ENCODE measurements around the gene NSUN5.
"Not testable (repeated sequence)": the region's sequence is repeated elsewhere in the genome, so short reads cannot be mapped to it uniquely, and the experiment has no call there.

NSUN5 gene

DNA sequence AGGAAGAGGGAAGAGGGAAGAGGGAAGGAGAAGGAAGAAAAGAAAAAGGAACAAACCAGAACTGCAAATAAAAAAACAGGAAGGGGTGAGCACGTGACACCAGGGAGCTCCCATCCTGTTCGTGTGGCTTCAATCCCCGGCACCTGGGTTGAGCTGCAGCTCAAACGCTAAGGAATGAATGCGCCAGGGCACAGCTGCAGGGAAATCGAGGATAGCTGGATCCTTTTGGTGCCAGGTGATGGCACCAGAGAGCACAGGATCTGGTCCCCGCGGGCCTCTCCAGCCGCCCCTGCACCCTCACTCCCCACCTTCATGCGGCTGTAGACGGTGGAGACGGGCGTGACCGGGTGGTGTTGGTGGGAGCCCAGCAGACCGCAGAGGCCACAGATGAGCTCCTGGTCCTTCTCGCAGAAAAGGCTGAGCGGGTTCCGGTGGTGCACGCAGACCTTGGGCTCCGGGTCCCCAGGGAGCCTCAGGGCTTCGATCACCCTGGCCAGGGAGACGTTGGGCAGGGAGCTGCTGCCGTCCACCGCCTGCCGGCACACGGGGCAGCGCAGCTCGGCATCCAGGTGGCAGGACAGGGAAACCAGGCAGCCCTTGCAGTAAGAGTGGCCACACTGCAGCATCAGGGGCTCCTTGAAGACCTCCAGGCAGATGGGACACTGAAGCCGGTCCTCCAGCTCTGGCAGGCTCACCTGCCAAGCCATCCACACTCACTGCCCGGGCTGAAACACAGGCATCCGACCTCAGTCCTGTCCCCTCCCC, 15.6 kb upstream of the NSUN5 start:
- H3K27ac ChIP-seq, result peak overlapping the region; percentile 32; the same call in 1 of the 2 replicates
- TF ChIP-seq, protein P1, sequence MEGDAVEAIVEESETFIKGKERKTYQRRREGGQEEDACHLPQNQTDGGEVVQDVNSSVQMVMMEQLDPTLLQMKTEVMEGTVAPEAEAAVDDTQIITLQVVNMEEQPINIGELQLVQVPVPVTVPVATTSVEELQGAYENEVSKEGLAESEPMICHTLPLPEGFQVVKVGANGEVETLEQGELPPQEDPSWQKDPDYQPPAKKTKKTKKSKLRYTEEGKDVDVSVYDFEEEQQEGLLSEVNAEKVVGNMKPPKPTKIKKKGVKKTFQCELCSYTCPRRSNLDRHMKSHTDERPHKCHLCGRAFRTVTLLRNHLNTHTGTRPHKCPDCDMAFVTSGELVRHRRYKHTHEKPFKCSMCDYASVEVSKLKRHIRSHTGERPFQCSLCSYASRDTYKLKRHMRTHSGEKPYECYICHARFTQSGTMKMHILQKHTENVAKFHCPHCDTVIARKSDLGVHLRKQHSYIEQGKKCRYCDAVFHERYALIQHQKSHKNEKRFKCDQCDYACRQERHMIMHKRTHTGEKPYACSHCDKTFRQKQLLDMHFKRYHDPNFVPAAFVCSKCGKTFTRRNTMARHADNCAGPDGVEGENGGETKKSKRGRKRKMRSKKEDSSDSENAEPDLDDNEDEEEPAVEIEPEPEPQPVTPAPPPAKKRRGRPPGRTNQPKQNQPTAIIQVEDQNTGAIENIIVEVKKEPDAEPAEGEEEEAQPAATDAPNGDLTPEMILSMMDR (conservative IDR thresholded peaks at IDR 0.05), result peak; percentile 71

DNA sequence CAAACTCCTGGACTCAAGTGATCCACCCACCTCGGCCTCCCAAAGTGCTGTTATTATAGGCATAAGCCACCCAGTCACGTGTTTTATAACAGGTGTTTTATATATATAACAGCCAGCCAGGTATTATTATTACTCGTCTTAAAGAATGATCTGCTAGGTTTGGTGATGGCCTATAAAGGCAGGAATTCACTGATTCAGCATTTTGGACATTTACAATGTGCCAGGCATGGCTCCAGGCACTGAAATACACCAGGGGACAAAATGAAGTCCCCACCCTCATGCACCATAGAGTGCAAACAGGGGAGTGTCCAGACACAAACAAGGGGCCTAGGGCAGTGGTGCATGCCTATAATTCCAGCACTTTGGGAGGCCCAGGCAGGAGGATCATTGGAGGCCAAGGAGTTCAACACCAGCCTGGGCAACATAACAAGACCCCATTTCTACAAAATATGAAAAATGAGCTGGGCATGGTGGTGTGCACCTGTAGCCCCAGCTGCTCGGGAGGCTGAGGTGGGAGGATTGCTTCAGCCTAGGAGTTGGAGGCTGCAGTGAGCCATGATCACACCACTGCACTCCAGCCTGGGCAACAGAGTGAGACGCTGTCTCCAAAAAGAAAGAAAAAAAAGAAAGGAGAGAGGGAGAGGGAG, 14.9 kb upstream of the NSUN5 start:
- H3K27ac ChIP-seq, result peak overlapping the region; percentile 32; the same call in 1 of the 2 replicates

DNA sequence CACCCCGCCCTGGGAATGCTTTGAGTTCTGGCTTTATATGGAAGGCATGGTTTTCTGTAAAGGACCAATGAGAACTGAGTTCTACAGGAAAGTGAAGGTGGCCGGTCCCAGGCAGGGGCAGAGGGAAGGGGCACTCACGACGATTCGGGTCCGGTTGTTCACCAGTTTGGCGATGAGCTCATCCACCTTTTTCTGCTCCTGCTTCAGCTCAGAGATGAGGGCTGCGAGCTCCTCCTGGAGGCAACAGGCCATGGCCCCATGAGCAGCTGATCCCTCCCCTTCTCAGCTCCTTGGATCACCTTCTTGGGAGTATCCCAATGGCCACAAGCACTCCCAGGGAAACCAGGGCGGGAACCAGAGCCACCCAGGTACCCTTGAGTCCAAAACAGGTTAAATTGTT, 11.4 kb upstream of the NSUN5 start:
- H3K27ac ChIP-seq, result not testable (repeated sequence)

DNA sequence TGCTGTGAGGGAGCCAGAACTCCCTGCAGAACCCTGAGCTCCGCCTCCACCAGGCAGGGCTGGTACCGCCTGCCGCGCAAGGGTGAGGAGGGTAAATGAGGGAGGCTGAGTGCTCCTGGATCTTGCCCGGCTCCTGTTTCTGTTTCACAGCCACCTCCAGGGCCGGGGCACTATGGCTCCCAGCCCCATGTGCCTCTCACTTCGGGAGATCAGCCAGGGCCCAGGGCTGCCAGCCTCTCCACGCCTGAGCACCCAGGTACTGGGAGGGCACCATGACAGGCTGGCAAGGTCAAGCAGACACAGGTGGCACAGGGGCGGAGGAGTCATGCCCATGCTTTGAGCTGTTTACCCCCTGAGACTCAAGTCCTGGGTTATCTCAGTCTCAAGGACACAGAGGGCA, 10.9 kb upstream of the NSUN5 start:
- not testable (repeated sequence) for H3K27ac ChIP-seq

DNA sequence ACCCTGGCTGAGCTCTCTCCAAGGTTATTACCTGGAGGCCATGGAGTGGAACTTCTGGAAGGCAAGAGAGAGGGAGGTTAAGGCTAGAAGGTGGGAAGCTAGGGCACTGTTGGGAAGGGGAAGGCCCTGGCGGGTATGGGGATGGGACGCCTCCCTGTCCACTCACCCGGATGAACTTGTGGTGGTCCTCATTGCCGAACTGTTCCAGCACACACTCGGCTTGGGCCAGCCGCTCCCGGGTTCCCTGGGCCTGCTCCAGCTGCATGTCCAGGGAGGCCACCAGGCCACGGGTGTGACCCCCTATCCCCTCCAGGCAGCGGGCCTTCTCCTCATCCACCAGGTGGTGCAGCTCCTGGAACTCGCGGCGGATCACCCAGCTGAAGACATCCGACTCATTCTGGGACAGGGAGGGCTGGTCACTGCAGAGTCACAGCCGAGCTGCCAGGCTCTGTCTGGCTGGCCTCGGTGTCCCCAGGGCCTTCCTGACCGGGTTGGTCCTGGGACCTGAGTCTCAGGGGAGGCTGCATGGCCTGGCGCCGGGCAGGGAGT, 10.1 kb upstream of the NSUN5 start:
- not testable (repeated sequence) for H3K27ac ChIP-seq

DNA sequence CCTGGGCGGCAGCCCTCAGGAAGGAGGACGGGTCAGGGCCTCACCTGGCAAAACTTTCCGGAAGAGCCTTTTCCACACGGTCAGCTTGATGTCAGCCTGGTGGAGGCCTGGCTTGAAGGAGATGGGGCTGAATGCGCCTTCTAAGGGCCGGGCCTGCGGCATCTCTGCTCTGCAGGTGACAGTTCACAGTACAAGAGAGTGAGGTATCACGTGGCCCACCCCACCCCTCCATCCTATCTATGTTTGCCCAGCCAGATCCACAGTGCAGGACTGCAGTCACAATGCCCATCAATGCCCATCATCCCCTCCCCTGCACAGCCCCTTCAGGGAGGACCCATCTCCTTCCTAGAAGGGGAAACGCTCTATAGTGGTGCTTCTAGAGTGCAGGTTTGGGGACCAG, 7.9 kb upstream of the NSUN5 start:
- TF ChIP-seq, protein P1 (conservative IDR thresholded peaks at IDR 0.05), result no peak
- H3K27ac ChIP-seq, result no peak overlapping the region

DNA sequence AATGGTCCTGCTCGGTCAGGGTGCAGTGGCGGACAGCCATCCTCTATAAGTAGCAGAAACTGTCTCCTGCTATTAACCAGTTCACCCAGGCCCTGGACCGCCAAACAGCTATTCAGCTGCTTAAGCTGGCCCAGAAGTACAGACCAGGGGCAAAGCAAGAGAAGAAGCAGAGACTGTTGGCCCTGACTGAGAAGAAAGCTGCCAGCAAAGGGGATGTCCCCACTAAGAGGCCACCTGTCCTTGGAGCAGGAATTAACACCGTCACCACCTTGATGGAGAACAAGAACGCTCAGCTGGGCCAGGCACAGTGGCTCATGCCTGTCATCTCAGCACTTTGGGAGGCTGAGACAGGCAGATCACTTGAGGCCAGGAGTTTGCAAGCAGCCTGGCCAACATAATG, 5.6 kb upstream of the NSUN5 start:
- no peak overlapping the region for H3K27ac ChIP-seq
- TF ChIP-seq, protein P1 (conservative IDR thresholded peaks at IDR 0.05), result no peak

DNA sequence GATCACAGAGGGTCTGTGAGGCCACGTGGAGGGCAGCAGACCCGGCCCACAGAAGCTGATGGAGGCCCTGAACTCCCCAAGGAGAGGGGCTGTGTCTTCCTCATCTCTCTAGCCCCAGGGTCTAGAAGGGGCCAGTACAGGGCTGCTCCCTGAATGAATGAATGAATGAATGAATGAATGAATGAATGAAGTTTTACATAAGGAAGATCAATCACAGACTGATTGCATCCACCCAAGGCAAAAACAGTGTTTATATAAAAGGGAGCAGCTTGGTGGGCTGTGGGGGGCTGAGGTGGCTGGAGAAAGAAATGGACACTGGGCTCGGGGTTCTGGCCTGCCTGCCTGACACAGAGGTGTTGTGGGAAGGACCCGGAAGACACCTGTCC, 4.9 kb upstream of the NSUN5 start:
- no peak overlapping the region for H3K27ac ChIP-seq
- TF ChIP-seq, protein P1 (conservative IDR thresholded peaks at IDR 0.05), result no peak

DNA sequence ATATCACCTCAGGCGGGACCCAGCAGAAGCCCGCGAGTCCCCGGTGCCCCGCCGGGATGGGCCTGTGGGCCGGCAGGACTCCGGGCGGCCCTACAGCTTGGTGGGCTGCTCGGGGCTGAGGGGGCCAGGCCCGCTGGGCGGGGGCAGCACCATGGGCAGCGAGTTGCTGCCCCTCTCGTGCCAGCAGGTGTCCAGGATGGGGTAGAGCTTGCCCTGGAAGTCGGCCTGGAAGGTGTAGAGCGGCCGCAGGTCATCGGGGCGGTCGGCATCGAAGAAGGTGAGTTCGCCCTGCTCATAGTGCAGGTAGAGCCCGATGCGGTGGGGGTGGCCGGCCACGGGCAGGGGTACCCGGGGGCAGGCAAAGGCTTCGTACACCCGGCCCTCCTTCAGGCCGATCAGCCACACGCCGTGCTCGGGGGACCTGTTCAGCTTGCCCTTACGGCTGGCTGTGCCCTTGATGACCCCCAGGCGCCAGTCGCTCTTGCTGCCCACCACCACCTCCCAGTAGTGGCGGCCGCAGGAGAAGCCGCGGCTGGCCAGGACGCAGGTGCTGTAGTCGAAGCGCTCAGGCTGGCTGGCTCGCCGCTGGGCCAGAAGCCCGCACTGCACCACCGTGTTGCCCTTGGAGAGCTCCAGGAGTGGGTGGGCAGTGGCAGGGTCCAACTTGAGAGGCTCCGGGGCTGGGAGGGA, 4.3 kb upstream of the NSUN5 start:
- TF ChIP-seq, protein P1 (conservative IDR thresholded peaks at IDR 0.05), result no peak
- no peak overlapping the region for H3K27ac ChIP-seq

DNA sequence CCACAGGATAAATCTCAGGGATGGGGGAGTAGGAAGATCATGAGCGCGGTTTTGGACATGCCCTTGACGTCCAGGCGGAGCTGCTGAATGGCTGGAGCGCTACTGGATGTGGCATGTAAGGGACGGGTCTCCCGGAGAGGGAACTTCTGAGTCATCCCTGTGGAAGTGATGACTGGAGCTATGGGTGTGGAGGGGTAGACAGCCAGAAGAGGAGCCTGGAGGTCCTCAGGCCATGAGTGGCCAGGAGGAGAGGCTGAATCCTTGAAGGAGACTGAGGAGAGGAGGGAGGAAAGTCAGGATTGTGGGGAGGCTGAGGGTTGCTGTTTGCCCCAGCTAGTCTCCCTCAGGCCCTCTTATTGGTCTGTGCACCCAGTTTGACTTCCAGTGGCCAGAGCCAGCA, 2.8 kb upstream of the NSUN5 start:
- H3K27ac ChIP-seq, result not testable (repeated sequence)

All from VCaP (cell line).